Ishikawa (cell line): Measurements from ENCODE around the gene MEST.

Experiments
- CEBPB ChIP-seq: IDR thresholded peaks from 2 replicates; pipeline ENCODE4 v1.6.1; 2012
- CREB1 ChIP-seq: IDR thresholded peaks from 2 replicates; pipeline ENCODE4 v1.6.1; 2012; ENCODE audit warnings: low read depth
- EGR1 ChIP-seq: IDR thresholded peaks from 2 replicates; pipeline ENCODE4 v1.6.1; 2012
- EP300 ChIP-seq: IDR thresholded peaks from 2 replicates; pipeline ENCODE4 v1.6.1; 2012; ENCODE audit warnings: borderline replicate concordance
- FOXM1 ChIP-seq: IDR thresholded peaks from 2 replicates; pipeline ENCODE4 v1.6.1; 2012; ENCODE audit warnings: low read depth, borderline replicate concordance
- NFIC ChIP-seq: IDR thresholded peaks from 2 replicates; pipeline ENCODE4 v1.6.1; 2012
- RAD21 ChIP-seq: IDR thresholded peaks from 2 replicates; pipeline ENCODE4 v1.6.1; 2012; ENCODE audit warnings: low read depth
- TAF1 ChIP-seq: IDR thresholded peaks from 2 replicates; pipeline ENCODE4 v1.6.1; 2012; ENCODE audit warnings: low read depth, mild to moderate bottlenecking
- TCF12 ChIP-seq: IDR thresholded peaks from 2 replicates; pipeline ENCODE4 v1.6.1; 2012; ENCODE audit warnings: low read depth
- TEAD4 ChIP-seq: IDR thresholded peaks from 2 replicates; pipeline ENCODE4 v1.6.1; 2012
- YY1 ChIP-seq: IDR thresholded peaks from 2 replicates; pipeline ENCODE4 v1.6.1; 2012; ENCODE audit warnings: low read depth
- ZBTB7A ChIP-seq: IDR thresholded peaks from 2 replicates; pipeline ENCODE4 v1.6.1; 2012; ENCODE audit warnings: low read depth
- TF ChIP-seq, protein P1 (sequence below): IDR thresholded peaks from 2 replicates; pipeline ENCODE4 v1.6.1; 2012
- TF ChIP-seq, protein P2 (sequence below): IDR thresholded peaks from 2 replicates; pipeline ENCODE4 v1.6.1; 2012; ENCODE audit warnings: low read depth, mild to moderate bottlenecking
- TF ChIP-seq, protein P3 (sequence below): IDR thresholded peaks from 2 replicates; pipeline ENCODE4 v1.6.1; 2012

The MEST gene

DNA sequence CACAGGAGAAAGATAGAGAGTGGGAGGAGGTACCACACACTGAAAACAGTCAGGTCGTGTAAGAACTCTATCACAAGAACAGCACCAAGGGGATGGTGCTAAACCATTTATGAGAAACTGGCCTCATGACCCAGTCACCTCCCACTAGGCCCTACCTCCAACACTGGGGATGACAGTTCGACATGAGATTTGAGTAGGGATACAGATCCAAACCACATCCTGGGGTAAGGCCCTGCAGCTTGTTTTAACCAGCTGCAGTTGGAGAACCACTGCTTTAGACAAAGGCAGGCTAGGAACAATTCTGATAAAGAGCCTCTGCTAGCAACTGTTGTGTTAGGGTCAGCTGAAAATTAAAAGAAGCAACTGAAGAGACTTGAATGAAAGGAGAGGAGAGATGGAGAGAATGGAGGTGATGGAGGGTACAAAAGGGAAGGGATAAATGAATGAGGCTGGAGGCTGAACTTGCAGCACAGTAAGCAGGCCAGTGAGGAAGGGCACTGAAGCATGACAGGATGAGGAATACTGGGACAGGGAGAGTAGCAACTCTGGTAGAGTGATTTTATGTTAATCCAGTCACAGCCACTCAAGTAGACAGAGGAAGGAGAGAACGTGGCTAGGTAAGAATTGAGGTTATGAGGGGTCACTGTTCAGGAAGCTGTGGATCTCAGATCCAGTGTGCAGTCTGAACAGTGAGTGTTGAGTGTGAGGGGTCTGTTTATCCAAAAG is 23.6 kb downstream of the MEST start:
- no peak for TF ChIP-seq ZBTB7A
- TF ChIP-seq, protein P1, sequence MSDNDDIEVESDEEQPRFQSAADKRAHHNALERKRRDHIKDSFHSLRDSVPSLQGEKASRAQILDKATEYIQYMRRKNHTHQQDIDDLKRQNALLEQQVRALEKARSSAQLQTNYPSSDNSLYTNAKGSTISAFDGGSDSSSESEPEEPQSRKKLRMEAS, result no peak
- TF ChIP-seq, protein P2, sequence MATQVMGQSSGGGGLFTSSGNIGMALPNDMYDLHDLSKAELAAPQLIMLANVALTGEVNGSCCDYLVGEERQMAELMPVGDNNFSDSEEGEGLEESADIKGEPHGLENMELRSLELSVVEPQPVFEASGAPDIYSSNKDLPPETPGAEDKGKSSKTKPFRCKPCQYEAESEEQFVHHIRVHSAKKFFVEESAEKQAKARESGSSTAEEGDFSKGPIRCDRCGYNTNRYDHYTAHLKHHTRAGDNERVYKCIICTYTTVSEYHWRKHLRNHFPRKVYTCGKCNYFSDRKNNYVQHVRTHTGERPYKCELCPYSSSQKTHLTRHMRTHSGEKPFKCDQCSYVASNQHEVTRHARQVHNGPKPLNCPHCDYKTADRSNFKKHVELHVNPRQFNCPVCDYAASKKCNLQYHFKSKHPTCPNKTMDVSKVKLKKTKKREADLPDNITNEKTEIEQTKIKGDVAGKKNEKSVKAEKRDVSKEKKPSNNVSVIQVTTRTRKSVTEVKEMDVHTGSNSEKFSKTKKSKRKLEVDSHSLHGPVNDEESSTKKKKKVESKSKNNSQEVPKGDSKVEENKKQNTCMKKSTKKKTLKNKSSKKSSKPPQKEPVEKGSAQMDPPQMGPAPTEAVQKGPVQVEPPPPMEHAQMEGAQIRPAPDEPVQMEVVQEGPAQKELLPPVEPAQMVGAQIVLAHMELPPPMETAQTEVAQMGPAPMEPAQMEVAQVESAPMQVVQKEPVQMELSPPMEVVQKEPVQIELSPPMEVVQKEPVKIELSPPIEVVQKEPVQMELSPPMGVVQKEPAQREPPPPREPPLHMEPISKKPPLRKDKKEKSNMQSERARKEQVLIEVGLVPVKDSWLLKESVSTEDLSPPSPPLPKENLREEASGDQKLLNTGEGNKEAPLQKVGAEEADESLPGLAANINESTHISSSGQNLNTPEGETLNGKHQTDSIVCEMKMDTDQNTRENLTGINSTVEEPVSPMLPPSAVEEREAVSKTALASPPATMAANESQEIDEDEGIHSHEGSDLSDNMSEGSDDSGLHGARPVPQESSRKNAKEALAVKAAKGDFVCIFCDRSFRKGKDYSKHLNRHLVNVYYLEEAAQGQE, result no peak
- no peak for TF ChIP-seq CREB1
- TF ChIP-seq RAD21, result no peak
- no peak for TF ChIP-seq YY1
- TF ChIP-seq FOXM1, result no peak
- no peak for TF ChIP-seq TEAD4
- TF ChIP-seq, protein P3, sequence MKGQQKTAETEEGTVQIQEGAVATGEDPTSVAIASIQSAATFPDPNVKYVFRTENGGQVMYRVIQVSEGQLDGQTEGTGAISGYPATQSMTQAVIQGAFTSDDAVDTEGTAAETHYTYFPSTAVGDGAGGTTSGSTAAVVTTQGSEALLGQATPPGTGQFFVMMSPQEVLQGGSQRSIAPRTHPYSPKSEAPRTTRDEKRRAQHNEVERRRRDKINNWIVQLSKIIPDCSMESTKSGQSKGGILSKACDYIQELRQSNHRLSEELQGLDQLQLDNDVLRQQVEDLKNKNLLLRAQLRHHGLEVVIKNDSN, result no peak
- no peak for TF ChIP-seq CEBPB
- TF ChIP-seq EGR1, result no peak
- no peak for TF ChIP-seq TAF1
- no peak for TF ChIP-seq NFIC
- TF ChIP-seq TCF12, result no peak
- TF ChIP-seq EP300, result no peak

DNA sequence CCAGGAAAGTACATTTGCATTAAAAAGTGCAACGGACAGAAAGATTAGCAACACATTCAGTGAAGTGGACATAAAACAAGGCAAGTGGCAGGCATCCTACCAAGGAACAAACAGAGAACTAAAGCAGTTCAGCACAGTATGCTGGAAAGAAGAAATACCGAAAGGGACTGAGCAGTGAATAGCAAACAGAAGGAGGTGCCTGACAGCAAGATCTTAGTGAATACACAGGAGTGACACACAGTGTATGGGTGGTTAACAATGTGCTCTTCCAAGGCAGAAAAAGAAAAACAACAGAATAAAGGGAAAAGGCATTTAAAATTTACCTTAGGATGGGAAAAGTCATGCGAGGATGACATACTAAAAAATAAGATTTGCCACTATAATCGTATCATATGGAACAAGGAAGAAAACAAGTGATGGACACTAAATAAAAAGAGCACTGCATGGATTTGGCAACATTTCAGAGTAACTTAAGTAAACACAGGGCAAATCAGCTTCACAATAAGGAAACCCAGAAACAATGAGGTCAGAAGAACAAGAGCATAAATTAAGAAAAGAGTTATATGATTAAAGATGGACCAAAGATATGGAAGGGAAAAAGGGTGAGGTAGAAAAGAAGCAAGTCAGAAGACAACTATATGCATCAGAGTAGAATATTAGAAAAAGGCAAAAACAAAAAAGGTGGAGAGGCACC is 29.5 kb downstream of the MEST start:
- TF ChIP-seq NFIC, result no peak
- TF ChIP-seq EGR1, result no peak
- TF ChIP-seq, protein P1, result no peak
- TF ChIP-seq, protein P3, result no peak
- TF ChIP-seq, protein P2, result no peak
- no peak for TF ChIP-seq YY1
- no peak for TF ChIP-seq TCF12
- TF ChIP-seq CEBPB, result no peak
- no peak for TF ChIP-seq RAD21

DNA sequence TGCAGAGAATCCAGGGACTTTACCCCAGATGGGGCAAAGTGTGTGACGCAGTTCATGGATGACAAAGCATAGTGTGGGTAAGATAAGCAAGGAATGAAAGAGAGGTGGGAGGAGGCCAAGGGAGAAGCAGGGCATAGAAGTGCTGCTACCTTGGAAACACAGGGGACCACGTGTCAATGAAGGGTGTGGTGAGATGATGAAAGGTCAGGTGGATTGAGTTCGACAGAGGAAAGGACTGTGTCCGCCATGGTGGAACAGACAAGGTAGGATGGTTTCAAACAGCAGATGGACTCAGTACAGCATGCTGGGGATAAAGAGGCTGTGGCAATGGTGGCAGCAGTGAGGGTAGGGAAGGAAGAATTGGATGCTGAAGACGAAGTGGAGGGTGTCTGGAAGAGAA is 32.7 kb downstream of the MEST start:
- no peak for TF ChIP-seq FOXM1
- no peak for TF ChIP-seq YY1
- no peak for TF ChIP-seq NFIC
- no peak for TF ChIP-seq CREB1
- no peak for TF ChIP-seq TAF1
- no peak for TF ChIP-seq TEAD4
- TF ChIP-seq, protein P3, result no peak
- TF ChIP-seq ZBTB7A, result no peak
- no peak for TF ChIP-seq TCF12
- no peak for TF ChIP-seq CEBPB
- TF ChIP-seq EP300, result no peak
- TF ChIP-seq RAD21, result no peak
- no peak for TF ChIP-seq EGR1
- TF ChIP-seq, protein P2, result no peak
- TF ChIP-seq, protein P1, result no peak

DNA sequence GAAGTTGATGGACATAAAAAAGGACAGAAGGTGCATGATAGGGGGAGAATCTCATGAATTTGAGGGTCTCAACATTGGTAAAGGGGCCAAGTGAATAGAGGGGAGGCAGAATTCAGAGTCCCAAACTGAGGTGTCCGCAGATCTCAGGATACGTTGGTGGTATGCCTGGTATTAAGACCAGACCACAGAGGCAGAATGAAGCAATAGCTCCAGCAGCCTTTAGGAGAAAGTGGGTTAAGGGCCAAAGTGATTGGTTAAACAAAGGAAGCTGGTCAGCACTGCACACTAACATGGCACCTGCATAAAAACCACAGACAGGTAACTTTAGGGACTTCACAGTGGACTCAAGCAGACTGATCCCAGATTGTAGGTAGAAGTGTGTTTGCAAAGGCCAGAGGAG is 37.5 kb downstream of the MEST start:
- TF ChIP-seq EGR1, result no peak
- no peak for TF ChIP-seq FOXM1
- no peak for TF ChIP-seq RAD21
- no peak for TF ChIP-seq EP300
- TF ChIP-seq, protein P2, result no peak
- no peak for TF ChIP-seq NFIC
- TF ChIP-seq, protein P3, result no peak
- TF ChIP-seq CREB1, result no peak
